NCI-H2227 (cell line): ENCODE results near the gene SPDL1.
A peak's percentile ranks its signal among the peaks of the same experiment; 100 is the strongest.

Experiments
- DNase-seq: peaks from one replicate; lab custom pipeline; 2025; ENCODE audit not compliant: unreplicated experiment; lab: John Stamatoyannopoulos, UW

Gene SPDL1

GRCh38 chr5:169628892-169629291 lies 45.3 kb downstream of the SPDL1 start:
- no peak for DNase-seq

GRCh38 chr5:169629847-169630548 lies 46.4 kb downstream of the SPDL1 start:
- DNase-seq, result no peak

- DNase-seq, result no peak
These were observed 47.8 kb downstream of the SPDL1 start for GRCh38 chr5:169631360-169631759.

- DNase-seq, result no peak
These were observed 49.4 kb downstream of the SPDL1 start for GRCh38 chr5:169632946-169633345.

- DNase-seq, result no peak
These were observed 51.0 kb downstream of the SPDL1 start for GRCh38 chr5:169634606-169635005.

GRCh38 chr5:169635936-169636335 lies 52.4 kb downstream of the SPDL1 start:
- DNase-seq, result no peak

GRCh38 chr5:169636477-169637084 lies 53.0 kb downstream of the SPDL1 start:
- no peak for DNase-seq

- DNase-seq, result no peak
These were observed 53.5 kb downstream of the SPDL1 start, which contains the start of gene DOCK2 for GRCh38 chr5:169637085-169637548. Gene DOCK2, plus strand, starts transcription at chr5:169637275. Its CDS starts 52 bp downstream, at chr5:169637327.

- DNase-seq, result no peak
These were observed 54.1 kb downstream of the SPDL1 start for GRCh38 chr5:169637549-169638121.

- DNase-seq, result no peak
These were observed 57.7 kb downstream of the SPDL1 start for GRCh38 chr5:169641253-169641652.

- DNase-seq, result no peak
These were observed 63.3 kb downstream of the SPDL1 start for GRCh38 chr5:169646856-169647255.

- no peak for DNase-seq
These were observed 64.0 kb downstream of the SPDL1 start for GRCh38 chr5:169647566-169647965.

- DNase-seq, result peak; percentile 34
These were observed 65.2 kb downstream of the SPDL1 start for GRCh38 chr5:169648725-169649310.

- DNase-seq, result no peak
These were observed 65.9 kb downstream of the SPDL1 start for GRCh38 chr5:169649486-169649885.

GRCh38 chr5:169650701-169651331 lies 67.2 kb downstream of the SPDL1 start:
- no peak for DNase-seq

- no peak for DNase-seq
These were observed 68.0 kb downstream of the SPDL1 start for GRCh38 chr5:169651526-169651925.

- DNase-seq, result no peak
These were observed 68.5 kb downstream of the SPDL1 start for GRCh38 chr5:169652057-169652456.

- no peak for DNase-seq
These were observed 69.5 kb downstream of the SPDL1 start for GRCh38 chr5:169653091-169653490.
